Sigmoid colon (tissue), 4 donors: ENCODE measurements around the gene TOMM7.

Experiments used
- CTCF ChIP-seq, 4 experiments: fragments of 450-650 bp in 3 of 4; fragments of 200-600 bp in 1 of 4; IDR thresholded peaks; one replicate each; pipeline ENCODE4 v1.5.1; 2016 to 2019; ENCODE audit warnings: antibody characterized with exemption in 4 of 4, mild to moderate bottlenecking in 3 of 4, moderate library complexity in 2 of 4
- EP300 ChIP-seq, 4 donors: sonication (generic); formaldehyde crosslinking; IDR thresholded peaks; one replicate each; pipeline ENCODE4 v1.6.1; 2017; ENCODE audit warnings: antibody characterized with exemption in 4 of 4
- POLR2A ChIP-seq, 2 donors: fragments of 450-650 bp; IDR thresholded peaks; one replicate each; pipeline ENCODE4 v1.6.1; 2016; ENCODE audit warnings: antibody characterized with exemption in 2 of 2, mild to moderate bottlenecking in 2 of 2, moderate library complexity in 2 of 2
- POLR2AphosphoS5 ChIP-seq, 4 donors: sonication (generic); formaldehyde crosslinking; IDR thresholded peaks; one replicate each; pipeline ENCODE4 v1.6.1; 2017; ENCODE audit warnings: antibody characterized with exemption in 4 of 4

- TF ChIP-seq CTCF (IDR thresholded peaks at IDR 0.05): no peak
- TF ChIP-seq POLR2A (IDR thresholded peaks at IDR 0.05): no peak
- no peak for TF ChIP-seq POLR2AphosphoS5 (IDR thresholded peaks at IDR 0.05)
- TF ChIP-seq EP300 (IDR thresholded peaks at IDR 0.05): no peak
These were observed 35.6 kb upstream of the TOMM7 start for GRCh38 chr7:22858274-22858639.
